Measurements from ENCODE around the gene MTRF1. TPM values are rescaled to one million over a fixed set of nuclear protein-coding genes. Genes with fewer than 3 reads are reported as not detected.

The MTRF1 gene
- total RNA-seq, 2 donors from 2014 or later = 10.8 to 22.2 TPM

GRCh38 chr13:41271456-41272285 lies 8.3 kb upstream of the MTRF1 start:
- no peak overlapping the region for H3K27ac ChIP-seq
- no peaks in the 10 kb centered on the region for H3K4me1 ChIP-seq (replicated peaks)
- WGBS = 92% methylated on average over 6 of the region's 6 CpGs
- H3K36me3 ChIP-seq = no peaks in the 10 kb centered on the region
- H3K9me3 ChIP-seq = no peaks in the 10 kb centered on the region
- no peak for DNase-seq (ENCODE audit: low spot score)
- H3K27me3 ChIP-seq (replicated peaks; ENCODE audit: insufficient read depth) = no peaks in the 10 kb centered on the region
- H3K4me3 ChIP-seq = no peak overlapping the region
- intact Hi-C loops (cut with DNase I) = no loop called here
- TF ChIP-seq POLR2A (IDR thresholded peaks at IDR 0.05) = no peak
- TF ChIP-seq CTCF (IDR thresholded peaks at IDR 0.05) = no peak
- TF ChIP-seq POLR2AphosphoS5 (IDR thresholded peaks at IDR 0.05) = no peak

GRCh38 chr13:41268764-41269163 lies 5.4 kb upstream of the MTRF1 start:
- TF ChIP-seq CTCF (IDR thresholded peaks at IDR 0.05) (no peak), POLR2A (IDR thresholded peaks at IDR 0.05) (no peak), POLR2AphosphoS5 (IDR thresholded peaks at IDR 0.05) (no peak)
- H3K4me1 ChIP-seq (replicated peaks) = no peaks in the 10 kb centered on the region
- intact Hi-C loops (cut with DNase I) = loop anchor here (10.0 kb wide), 1 partner anchor 74 kb away; the partner anchor contains the start of gene KBTBD7
- H3K36me3 ChIP-seq = no peaks in the 10 kb centered on the region
- H3K9me3 ChIP-seq = no peaks in the 10 kb centered on the region
- H3K27ac ChIP-seq = no peak overlapping the region
- no peak for DNase-seq (ENCODE audit: low spot score)
- H3K27me3 ChIP-seq (replicated peaks; ENCODE audit: insufficient read depth) = no peaks in the 10 kb centered on the region
- WGBS = 10% methylated on average over 1 of the region's 1 CpG
- H3K4me3 ChIP-seq = no peak overlapping the region

GRCh38 chr13:41267106-41267505 lies 3.7 kb upstream of the MTRF1 start:
- no peak overlapping the region for H3K4me3 ChIP-seq
- TF ChIP-seq POLR2A (IDR thresholded peaks at IDR 0.05) = no peak
- TF ChIP-seq POLR2AphosphoS5 (IDR thresholded peaks at IDR 0.05) = no peak
- no peak for TF ChIP-seq CTCF (IDR thresholded peaks at IDR 0.05)
- no peaks in the 10 kb centered on the region for H3K4me1 ChIP-seq (replicated peaks)
- no peak overlapping the region for H3K27ac ChIP-seq
- no peaks in the 10 kb centered on the region for H3K27me3 ChIP-seq (replicated peaks; ENCODE audit: insufficient read depth)
- no peaks in the 10 kb centered on the region for H3K36me3 ChIP-seq
- intact Hi-C loops (cut with DNase I) = loop anchor here (10.0 kb wide), 1 partner anchor 72 kb away; the partner anchor contains the start of gene KBTBD7
- DNase-seq (ENCODE audit: low spot score) = no peak
- H3K9me3 ChIP-seq = no peaks in the 10 kb centered on the region

GRCh38 chr13:41259875-41260501 lies 3.4 kb downstream of the MTRF1 start:
- Histone ChIP-seq H3K4me1 (replicated peaks) (no peaks in the 10 kb centered on the region), H3K9me3 (no peaks in the 10 kb centered on the region), H3K27ac (no peak overlapping the region), H3K27me3 (replicated peaks; ENCODE audit: insufficient read depth) (no peaks in the 10 kb centered on the region), H3K36me3 (no peaks in the 10 kb centered on the region), H3K4me3 (no peak overlapping the region)
- 86% methylated on average over 6 of the region's 6 CpGs for WGBS
- no peak for DNase-seq (ENCODE audit: low spot score)
- TF ChIP-seq POLR2A (IDR thresholded peaks at IDR 0.05) (no peak), POLR2AphosphoS5 (IDR thresholded peaks at IDR 0.05) (no peak), CTCF (IDR thresholded peaks at IDR 0.05) (no peak)
- intact Hi-C loops (cut with DNase I) = loop anchor here (10.0 kb wide), 1 partner anchor 65 kb away; the partner anchor contains the start of gene KBTBD7

Data from prostate gland (tissue), 2 donors.